ENCODE data around the gene ADARB1.

DNA sequence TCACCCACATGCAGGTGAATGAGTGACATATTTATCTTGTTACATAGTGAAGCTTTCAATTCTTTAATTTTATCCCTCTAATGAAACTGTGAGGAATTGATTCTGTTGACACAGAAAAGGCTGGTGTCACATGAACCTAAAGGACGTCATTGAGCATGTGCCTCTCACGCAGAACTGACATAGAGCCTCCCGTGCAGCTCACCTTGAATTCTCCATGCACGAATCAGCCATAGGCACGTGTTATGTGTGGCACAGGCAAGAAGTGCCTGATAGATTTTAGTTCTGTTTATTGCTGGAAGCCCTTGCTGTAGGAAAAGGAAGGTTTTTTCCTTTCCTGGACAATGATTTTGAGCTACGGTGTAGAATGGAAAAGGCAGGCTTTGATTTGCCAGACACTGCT, 11.3 kb downstream of the ADARB1 start:
- TF ChIP-seq CTCF (conservative IDR thresholded peaks at IDR 0.05; ENCODE audit: low read depth, low read length) (no peak), EZH2 (IDR thresholded peaks at IDR 0.05; ENCODE audit: borderline replicate concordance, low read depth, low read length, poor library complexity, severe bottlenecking) (no peak)
